ENCODE measurements around the gene ADAM8. TPM values are rescaled to one million over a fixed set of nuclear protein-coding genes. Genes with fewer than 3 reads are reported as not detected.

Gene ADAM8
- total and polyA plus RNA-seq, 2 of the 4 experiments (the other 2 are of a cell fraction), result under 0.01 to 0.74 TPM

GRCh38 chr10:133231946-133232574, 44.6 kb downstream of the ADAM8 start:
- Histone ChIP-seq H3K4me3 (ENCODE audit: insufficient read depth, low read depth, low read length) (no peak overlapping the region), H4K20me1 (ENCODE audit: insufficient read depth, low read length) (no peaks in the 10 kb centered on the region), H4K91ac (ENCODE audit: insufficient read depth, low read depth, low read length) (no peak overlapping the region), H3K14ac (replicated peaks; ENCODE audit: low read depth, low read length) (no peak overlapping the region), H3K4me2 (ENCODE audit: low read depth, low read length) (no peak overlapping the region), H3K9me1 (ENCODE audit: insufficient read depth, low read length) (no peaks in the 10 kb centered on the region), H3K9ac (ENCODE audit: low read depth, low read length) (no peak overlapping the region), H3K18ac (ENCODE audit: low read depth, low read length) (no peak overlapping the region), H2BK20ac (ENCODE audit: low read depth, low read length) (no peak overlapping the region), H2AFZ (replicated peaks; ENCODE audit: low read length, poor library complexity) (no peak overlapping the region), H2BK120ac (ENCODE audit: low read depth, low read length) (no peak overlapping the region), H3K36me3 (ENCODE audit: control insufficient read depth, insufficient read depth, low read length) (no peaks in the 10 kb centered on the region), H2AK9ac (replicated peaks; ENCODE audit: low read depth, low read length, poor library complexity) (no peak overlapping the region), H3K4me1 (ENCODE audit: control insufficient read depth, insufficient read depth, low read length) (peaks cover 5% of the 10 kb centered on the region; the same call in 1 of the 2 replicates), H4K8ac (ENCODE audit: low read depth in 2 of 2, low read length in 2 of 2) (no peak overlapping the region), H2BK5ac (ENCODE audit: low read depth, low read length, poor library complexity, severe bottlenecking) (no peak overlapping the region), H3K27me3 (ENCODE audit: control insufficient read depth, insufficient read depth, low read length) (peaks cover 70% of the 10 kb centered on the region), H3K79me1 (ENCODE audit: low read depth in 1 of 2, low read length in 2 of 2) (no peaks in the 10 kb centered on the region), H3K23ac (ENCODE audit: low read depth, low read length) (no peak overlapping the region), H3K4ac (ENCODE audit: low read depth, low read length) (no peak overlapping the region), H3K56ac (ENCODE audit: extremely low read depth, insufficient read depth, low read length) (no peak overlapping the region), H2BK15ac (ENCODE audit: low read depth, low read length) (no peak overlapping the region), H4K5ac (ENCODE audit: low read depth, low read length) (no peak overlapping the region), H3K27ac (ENCODE audit: insufficient read depth, low read length) (no peak overlapping the region), H3K9me3 (ENCODE audit: control insufficient read depth, insufficient read depth, low read length) (peaks cover 4% of the 10 kb centered on the region; the same call in 1 of the 2 replicates), H2AK5ac (ENCODE audit: low read depth, low read length) (no peak overlapping the region)
- POLR2A ChIA-PET (ENCODE audit: unreplicated experiment), result no interaction called here
- WGBS, 2 experiments (ENCODE audit: extremely low coverage in 2 of 2, insufficient read length in 1 of 2), result no CpG with 5 or more reads among the region's 11 CpGs
- in situ Hi-C loops (cut with MboI; ENCODE audit: low sequenced_read_pairs), result no loop called here
- CTCF ChIA-PET, result no interaction called here
- no TSS peak for BruUV-seq (replicated peaks)
- intact Hi-C loops (cut with micrococcal nuclease), result no loop called here
- TF ChIP-seq RCOR1 (IDR thresholded peaks at IDR 0.05; ENCODE audit: insufficient replicate concordance, low read length) (no peak), RFX5 (IDR thresholded peaks at IDR 0.05; ENCODE audit: low read depth, low read length) (no peak), MAZ (IDR thresholded peaks at IDR 0.05; ENCODE audit: borderline replicate concordance, low read depth, low read length) (no peak), POLR2A (IDR thresholded peaks at IDR 0.05; ENCODE audit: low read depth, low read length) (no peak), CTCF (conservative IDR thresholded peaks at IDR 0.05; ENCODE audit: low read depth, low read length) (no peak), USF2 (IDR thresholded peaks at IDR 0.05; ENCODE audit: low read depth, low read length) (no peak), NFE2L2 (IDR thresholded peaks at IDR 0.05; ENCODE audit: low read depth, low read length) (no peak), ELK1 (IDR thresholded peaks at IDR 0.05; ENCODE audit: borderline replicate concordance, low read depth, low read length) (no peak), CEBPB (IDR thresholded peaks at IDR 0.05; ENCODE audit: low read depth, low read length) (no peak), SMC3 (IDR thresholded peaks at IDR 0.05; ENCODE audit: low read depth, low read length) (no peak), BHLHE40 (IDR thresholded peaks at IDR 0.05; ENCODE audit: low read depth, low read length) (no peak)
- dilution Hi-C loops (cut with HindIII; ENCODE audit: low sequenced_read_pairs, unreplicated experiment), result no loop called here
- no peak for DNase-seq
- no peak for ATAC-seq (ENCODE audit: low read depth)
